Neural progenitor cell (in vitro differentiated cells): ENCODE measurements around the gene PLA2G4E. TPM values are rescaled to one million over a fixed set of nuclear protein-coding genes. Genes with fewer than 3 reads are reported as not detected.
A peak's percentile ranks its signal among the peaks of the same experiment; 100 is the strongest.

Experiments used
- DNase-seq: peaks from one replicate; pipeline ENCODE4 v3.0.0-alpha.2; 2016; ENCODE audit warnings: low spot score
- H2AFZ ChIP-seq: fragments of 200-600 bp; sonication (generic); replicated peaks from 2 replicates; pipeline ENCODE4 v1.6.1; 2016; ENCODE audit warnings: antibody characterized with exemption
- H3F3A ChIP-seq: fragments of 200-600 bp; sonication (generic); 2 replicates; pipeline ENCODE4 v1.6.1; 2016; ENCODE audit warnings: antibody characterized with exemption, low read depth
- H3K27ac ChIP-seq: fragments of 200-600 bp; sonication (generic); 2 replicates; pipeline ENCODE4 v1.5.1; 2016; ENCODE audit warnings: mild to moderate bottlenecking
- H3K27me3 ChIP-seq: fragments of 200-600 bp; sonication (generic); 2 replicates; pipeline ENCODE4 v1.6.1; 2016; ENCODE audit warnings: mild to moderate bottlenecking, moderate library complexity
- H3K36me3 ChIP-seq: fragments of 200-600 bp; sonication (generic); 2 replicates; pipeline ENCODE4 v1.5.1; 2016
- H3K4me1 ChIP-seq: fragments of 200-600 bp; sonication (generic); 2 replicates; pipeline ENCODE4 v1.6.1; 2016; ENCODE audit warnings: mixed run types
- H3K4me2 ChIP-seq: fragments of 200-600 bp; sonication (generic); 2 replicates; pipeline ENCODE4 v1.6.1; 2016
- H3K4me3 ChIP-seq: fragments of 200-600 bp; sonication (generic); 2 replicates; pipeline ENCODE4 v1.5.1; 2016
- H3K79me2 ChIP-seq: fragments of 200-600 bp; sonication (generic); 2 replicates; pipeline ENCODE4 v1.6.1; 2016; ENCODE audit warnings: low read depth
- H3K9ac ChIP-seq: fragments of 200-600 bp; sonication (generic); 2 replicates; pipeline ENCODE4 v1.6.1; 2016
- H3K9me3 ChIP-seq: fragments of 200-600 bp; sonication (generic); 2 replicates; pipeline ENCODE4 v1.5.1; 2016; ENCODE audit warnings: low read depth
- H4K20me1 ChIP-seq: fragments of 200-600 bp; sonication (generic); 2 replicates; pipeline ENCODE4 v1.6.1; 2016; ENCODE audit warnings: low read depth
- H3K27ac Mint-ChIP-seq: 3 replicates; pipeline ENCODE4 v1.8.0; 2021; ENCODE audit warnings: mixed read lengths
- H3K27me3 Mint-ChIP-seq: 2 replicates; pipeline ENCODE4 v1.8.0; 2022; ENCODE audit warnings: low read depth, mild to moderate bottlenecking, inconsistent platforms, moderate library complexity, mixed read lengths; ENCODE audit not compliant: insufficient read depth
- H3K36me3 Mint-ChIP-seq: 3 replicates; pipeline ENCODE4 v1.8.0; 2021; ENCODE audit warnings: mixed read lengths
- H3K4me1 Mint-ChIP-seq: 3 replicates; pipeline ENCODE4 v1.8.0; 2021; ENCODE audit warnings: mixed read lengths
- H3K4me3 Mint-ChIP-seq: 3 replicates; pipeline ENCODE4 v1.8.0; 2021; ENCODE audit warnings: mild to moderate bottlenecking, moderate library complexity, mixed read lengths
- H3K9me3 Mint-ChIP-seq: 3 replicates; pipeline ENCODE4 v1.8.0; 2020; ENCODE audit warnings: mixed read lengths
- EZH2 ChIP-seq: fragments of 200-600 bp; sonication (generic); IDR thresholded peaks from 2 replicates; pipeline ENCODE4 v1.6.1; 2017; ENCODE audit warnings: antibody characterized with exemption, mild to moderate bottlenecking, moderate library complexity
- EZH2phosphoT487 ChIP-seq: fragments of 200-600 bp; sonication (generic); IDR thresholded peaks from 2 replicates; pipeline ENCODE4 v1.6.1; 2017; ENCODE audit warnings: antibody characterized with exemption
- total RNA-seq: library from RNA; depleted of rRNA; stranded (reverse); fragments of >200 nt; gene quantifications from 2 replicates; pipeline ENCODE4 v1.2.3, GENCODE V29; 2015; ENCODE audit warnings: low replicate concordance
- TF ChIP-seq, protein P1 (sequence below): fragments of 200-600 bp; sonication (generic); IDR thresholded peaks from 2 replicates; pipeline ENCODE4 v1.5.1; 2017; ENCODE audit warnings: antibody characterized with exemption, mild to moderate bottlenecking

The PLA2G4E gene
- total RNA-seq, 1 donor from 2014 or later: not detected

- Histone ChIP-seq H3K9ac (no peak overlapping the region), H3K4me2 (no peak overlapping the region), H3F3A (no peaks in the 10 kb centered on the region), H3K4me1 (no peaks in the 10 kb centered on the region), H3K4me3 (no peak overlapping the region), H3K27me3 (peaks cover 24% of the 10 kb centered on the region), H2AFZ (no peak overlapping the region), H3K9me3 (no peaks in the 10 kb centered on the region), H3K79me2 (no peaks in the 10 kb centered on the region), H3K36me3 (no peaks in the 10 kb centered on the region), H3K27ac (no peak overlapping the region), H4K20me1 (no peaks in the 10 kb centered on the region)
- Mint-ChIP-seq H3K4me3 (no peak overlapping the region), H3K9me3 (no peaks in the 10 kb centered on the region), H3K4me1 (peaks cover 2% of the 10 kb centered on the region), H3K27me3 (peaks cover 14% of the 10 kb centered on the region), H3K27ac (no peak overlapping the region), H3K36me3 (no peaks in the 10 kb centered on the region)
- TF ChIP-seq, protein P1, sequence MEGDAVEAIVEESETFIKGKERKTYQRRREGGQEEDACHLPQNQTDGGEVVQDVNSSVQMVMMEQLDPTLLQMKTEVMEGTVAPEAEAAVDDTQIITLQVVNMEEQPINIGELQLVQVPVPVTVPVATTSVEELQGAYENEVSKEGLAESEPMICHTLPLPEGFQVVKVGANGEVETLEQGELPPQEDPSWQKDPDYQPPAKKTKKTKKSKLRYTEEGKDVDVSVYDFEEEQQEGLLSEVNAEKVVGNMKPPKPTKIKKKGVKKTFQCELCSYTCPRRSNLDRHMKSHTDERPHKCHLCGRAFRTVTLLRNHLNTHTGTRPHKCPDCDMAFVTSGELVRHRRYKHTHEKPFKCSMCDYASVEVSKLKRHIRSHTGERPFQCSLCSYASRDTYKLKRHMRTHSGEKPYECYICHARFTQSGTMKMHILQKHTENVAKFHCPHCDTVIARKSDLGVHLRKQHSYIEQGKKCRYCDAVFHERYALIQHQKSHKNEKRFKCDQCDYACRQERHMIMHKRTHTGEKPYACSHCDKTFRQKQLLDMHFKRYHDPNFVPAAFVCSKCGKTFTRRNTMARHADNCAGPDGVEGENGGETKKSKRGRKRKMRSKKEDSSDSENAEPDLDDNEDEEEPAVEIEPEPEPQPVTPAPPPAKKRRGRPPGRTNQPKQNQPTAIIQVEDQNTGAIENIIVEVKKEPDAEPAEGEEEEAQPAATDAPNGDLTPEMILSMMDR: no peak
- TF ChIP-seq EZH2: no peak
- TF ChIP-seq EZH2phosphoT487: no peak
- DNase-seq: no peak
Observed at GRCh38 chr15:42057799-42058646, 37.2 kb upstream of the PLA2G4E start.

DNA sequence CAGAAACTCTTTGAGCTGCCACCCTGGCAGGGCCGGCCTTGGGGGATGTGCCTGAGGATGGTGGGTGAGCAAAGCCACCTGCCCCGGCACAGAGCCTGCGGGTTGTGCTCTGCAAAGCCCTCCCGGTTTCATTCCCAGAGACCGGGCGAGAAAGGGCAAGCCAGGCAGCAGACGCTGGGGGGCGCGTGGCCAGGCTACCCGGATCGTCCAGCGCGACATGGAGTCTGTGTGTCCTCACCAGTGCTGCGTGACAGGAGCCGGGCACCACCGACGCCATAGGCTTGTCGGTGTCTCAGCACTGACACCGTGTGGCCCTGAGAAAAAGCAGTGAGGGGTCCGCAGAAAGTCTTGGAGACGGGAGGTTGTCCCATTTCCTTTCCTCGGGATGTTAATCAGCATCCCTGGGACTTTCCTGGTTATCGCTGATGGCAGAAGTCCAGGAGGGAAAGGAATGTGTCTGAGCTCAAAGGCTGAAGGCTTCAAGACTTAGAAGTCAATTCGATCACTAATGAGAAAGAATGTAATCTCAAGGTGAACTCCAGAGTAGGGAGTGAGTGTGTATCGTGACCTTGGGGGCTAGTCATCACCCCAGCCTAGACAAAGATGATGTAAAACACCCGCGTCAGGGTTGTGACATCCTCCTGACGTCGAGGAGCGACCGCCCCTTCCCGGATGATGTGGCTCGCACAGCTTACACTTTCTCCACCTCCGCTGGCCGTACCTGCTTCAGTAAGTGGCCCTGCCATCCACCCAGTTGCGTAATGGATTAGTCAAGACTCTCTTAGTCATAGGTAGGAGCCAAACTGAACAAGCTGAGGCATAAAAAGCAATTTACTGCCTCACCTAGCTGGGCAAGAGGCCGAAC is 36.3 kb upstream of the PLA2G4E start:
- Mint-ChIP-seq H3K27me3 (peaks cover 14% of the 10 kb centered on the region), H3K4me3 (peak overlapping the region; percentile 33), H3K4me1 (peaks cover 2% of the 10 kb centered on the region), H3K9me3 (no peaks in the 10 kb centered on the region), H3K27ac (no peak overlapping the region), H3K36me3 (no peaks in the 10 kb centered on the region)
- Histone ChIP-seq H3K4me2 (peak overlapping the region; percentile 65), H3K9ac (no peak overlapping the region), H3K36me3 (no peaks in the 10 kb centered on the region), H3K4me3 (peak overlapping the region; percentile 28), H3K27ac (no peak overlapping the region), H3K4me1 (no peaks in the 10 kb centered on the region), H2AFZ (peak overlapping the region; percentile 89), H4K20me1 (no peaks in the 10 kb centered on the region), H3F3A (no peaks in the 10 kb centered on the region), H3K9me3 (no peaks in the 10 kb centered on the region), H3K27me3 (peaks cover 24% of the 10 kb centered on the region), H3K79me2 (no peaks in the 10 kb centered on the region)
- TF ChIP-seq EZH2 (no peak), EZH2phosphoT487 (no peak)
- TF ChIP-seq, protein P1: peak; percentile 71
- DNase-seq: peak; percentile 94

DNA sequence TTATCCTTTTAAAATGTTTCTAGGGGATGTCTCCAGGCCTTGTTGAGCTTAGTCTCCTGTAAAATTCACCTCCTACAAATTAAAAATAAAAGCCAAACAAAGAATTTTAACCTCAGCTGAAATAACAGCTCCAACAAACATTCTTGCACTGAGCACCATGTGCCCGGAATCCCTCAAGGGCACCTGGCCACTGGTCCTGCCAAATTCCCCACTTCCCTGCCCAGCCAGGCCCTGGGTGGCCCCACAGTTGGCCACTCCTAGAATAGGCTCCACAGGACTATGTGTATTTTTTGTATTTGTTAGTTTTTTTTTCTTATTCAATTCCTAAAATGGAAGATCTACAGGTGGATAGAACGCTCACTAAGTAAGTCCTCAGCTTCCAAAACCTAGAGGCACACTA is 33.1 kb upstream of the PLA2G4E start:
- Histone ChIP-seq H3K36me3 (no peaks in the 10 kb centered on the region), H3K4me2 (no peak overlapping the region), H3K27ac (no peak overlapping the region), H2AFZ (no peak overlapping the region), H3F3A (no peaks in the 10 kb centered on the region), H3K9me3 (no peaks in the 10 kb centered on the region), H4K20me1 (no peaks in the 10 kb centered on the region), H3K4me1 (no peaks in the 10 kb centered on the region), H3K4me3 (no peak overlapping the region), H3K79me2 (no peaks in the 10 kb centered on the region), H3K27me3 (peaks cover 24% of the 10 kb centered on the region), H3K9ac (no peak overlapping the region)
- Mint-ChIP-seq H3K9me3 (no peaks in the 10 kb centered on the region), H3K4me1 (peaks cover 5% of the 10 kb centered on the region), H3K4me3 (no peak overlapping the region), H3K27ac (no peak overlapping the region), H3K27me3 (peaks cover 13% of the 10 kb centered on the region), H3K36me3 (no peaks in the 10 kb centered on the region)
- DNase-seq: no peak
- TF ChIP-seq, protein P1: no peak
- TF ChIP-seq EZH2phosphoT487 (no peak), EZH2 (no peak)
